Stimulated activated CD8-positive, alpha-beta memory T cell treated with anti-CD3 and anti-CD28 coated beads, Interleukin-4, amount 100 ng/mL, for 1 hour (primary cell): Measurements from ENCODE around the gene SIVA1.

Experiments
- DNase-seq, 2 donors: peaks; one replicate each; pipeline ENCODE4 v3.0.0-alpha.2; 2020; ENCODE audit warnings: low read depth in 2 of 2, low spot score in 1 of 2

The SIVA1 gene

DNA sequence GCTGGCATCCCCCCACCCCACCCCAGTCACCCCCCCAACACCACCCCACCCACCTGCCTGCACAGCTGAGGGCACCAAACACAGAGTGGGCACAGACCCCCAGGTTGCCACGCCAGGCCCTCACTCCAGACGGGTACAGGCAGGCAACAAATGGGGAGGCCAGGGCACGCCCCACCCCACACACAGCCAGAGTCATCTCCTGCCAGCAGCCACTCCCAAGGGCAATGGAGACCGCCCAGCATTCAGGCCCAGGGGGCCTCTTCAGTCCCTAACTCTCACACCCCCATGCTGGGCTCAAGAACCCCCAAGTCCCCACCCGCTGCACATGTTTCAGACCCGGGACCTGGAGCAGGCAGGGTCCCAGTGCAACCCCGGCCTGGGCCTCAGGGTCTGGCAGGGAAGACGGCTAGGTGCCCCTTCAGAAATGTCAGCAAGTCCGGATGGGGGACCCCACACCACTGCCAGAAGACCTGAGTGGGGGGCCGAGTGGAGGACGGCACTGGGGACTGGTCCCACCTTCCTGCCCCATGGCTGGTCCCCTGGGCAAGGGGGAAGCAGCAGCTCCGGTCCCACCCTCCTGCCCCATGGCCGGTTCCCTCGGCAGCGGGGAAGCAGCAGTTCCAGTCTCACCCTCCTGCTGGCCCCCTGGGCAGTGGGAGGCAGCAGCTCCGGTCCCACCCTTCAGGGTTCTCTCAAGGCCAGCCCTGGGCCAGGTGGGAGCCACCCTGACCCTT lies 30.7 kb downstream of the SIVA1 start:
- DNase-seq = no peak

DNA sequence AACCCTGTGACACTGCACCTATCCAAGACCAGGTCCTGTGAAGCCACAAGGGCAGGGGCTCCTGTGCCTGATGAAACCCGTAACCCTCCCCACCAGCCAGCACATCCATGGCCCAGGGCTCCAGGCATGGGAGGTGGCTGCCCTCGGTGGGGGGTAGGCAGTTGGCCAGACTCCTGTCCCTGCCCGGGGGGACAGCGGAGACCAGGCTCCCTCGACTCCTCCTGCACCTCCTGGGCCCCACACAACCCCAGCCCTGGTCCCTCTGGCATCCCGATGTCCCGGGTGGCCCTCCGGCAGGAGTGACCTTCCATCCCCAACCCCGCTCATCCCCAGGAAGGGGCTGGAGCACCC lies 31.2 kb downstream of the SIVA1 start:
- DNase-seq = no peak

DNA sequence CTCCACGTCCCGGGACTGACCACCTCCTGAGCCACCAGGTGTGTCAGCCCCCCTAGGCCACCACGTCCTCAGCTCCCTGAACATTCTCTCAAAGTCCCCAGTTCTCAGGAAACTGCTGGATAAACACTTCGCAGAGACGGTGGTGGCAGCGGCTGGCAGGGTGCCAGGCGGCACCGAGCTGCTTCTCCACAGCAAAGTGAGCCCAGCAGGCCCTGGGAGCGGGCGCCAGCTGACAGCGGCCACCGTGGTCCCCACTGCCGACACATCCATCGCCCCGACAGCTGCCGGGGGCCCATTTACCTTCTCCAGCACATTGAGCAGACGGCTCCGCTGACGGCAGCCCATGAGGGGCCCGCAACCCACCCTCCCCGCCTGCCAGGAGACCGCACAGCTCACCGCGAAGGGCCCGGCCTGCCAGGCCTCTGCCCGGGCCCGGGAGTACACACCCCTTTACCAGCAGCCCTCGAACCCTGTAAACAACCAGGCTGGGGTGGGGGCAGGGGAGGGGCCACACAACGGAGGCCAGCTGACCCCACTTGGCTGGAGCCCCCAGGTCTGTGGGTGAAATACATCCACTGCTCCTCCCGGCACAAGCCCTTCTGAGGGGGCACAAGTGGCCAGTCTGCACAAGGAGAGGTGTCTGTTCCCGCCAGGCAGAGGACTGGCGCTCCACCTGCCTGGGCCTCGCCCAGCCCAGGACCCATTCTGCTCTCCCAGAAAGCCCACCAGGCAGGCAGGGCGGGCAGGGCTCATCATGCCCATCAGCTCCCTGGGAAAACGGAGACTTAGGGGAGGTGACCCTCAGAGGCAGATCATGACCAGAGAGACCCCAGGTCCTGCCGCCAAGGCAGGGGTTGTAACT lies 32.1 kb downstream of the SIVA1 start:
- no peak for DNase-seq

DNA sequence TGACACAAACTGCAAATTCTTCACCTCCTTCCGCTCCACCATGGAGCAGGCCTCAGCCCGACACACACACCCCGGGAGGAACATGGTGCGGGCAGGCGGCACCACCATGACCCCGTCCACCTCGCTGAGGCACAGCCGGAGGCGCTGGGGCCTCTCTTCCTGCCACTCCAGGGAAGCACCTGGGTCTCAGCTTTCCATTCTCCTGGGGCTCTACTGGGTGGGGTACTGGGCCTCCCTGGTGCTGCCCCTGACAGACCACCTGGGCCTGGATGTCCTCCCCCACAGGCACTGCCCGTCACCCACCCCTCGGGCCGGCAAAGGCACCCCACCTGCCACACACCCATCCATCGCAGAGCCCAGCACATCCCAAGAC lies 32.7 kb downstream of the SIVA1 start:
- DNase-seq = no peak

DNA sequence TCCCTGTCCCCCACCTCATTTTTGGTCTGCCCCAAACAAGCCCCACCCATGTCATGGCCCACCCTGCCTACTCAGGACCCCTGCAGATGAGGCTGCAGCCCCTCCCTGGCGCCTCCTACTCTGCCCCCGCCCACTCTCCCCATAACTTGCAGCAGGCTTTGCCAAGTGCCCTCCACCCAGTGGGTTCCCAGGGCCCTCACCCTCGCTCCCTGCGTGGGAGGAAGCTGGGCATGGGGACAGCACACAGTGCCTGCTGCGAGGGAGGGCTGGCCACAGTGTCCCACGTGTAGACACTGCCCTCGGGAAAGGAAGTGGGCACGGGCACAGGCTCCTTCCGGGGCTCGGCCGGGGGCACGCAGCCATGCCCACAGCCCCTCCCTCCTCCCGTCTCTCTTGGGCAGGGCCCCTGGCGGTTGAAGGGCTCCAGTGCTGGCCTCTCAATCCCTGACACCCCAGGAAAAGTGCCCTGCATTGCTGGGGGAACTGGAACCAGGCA lies 33.2 kb downstream of the SIVA1 start:
- no peak for DNase-seq

DNA sequence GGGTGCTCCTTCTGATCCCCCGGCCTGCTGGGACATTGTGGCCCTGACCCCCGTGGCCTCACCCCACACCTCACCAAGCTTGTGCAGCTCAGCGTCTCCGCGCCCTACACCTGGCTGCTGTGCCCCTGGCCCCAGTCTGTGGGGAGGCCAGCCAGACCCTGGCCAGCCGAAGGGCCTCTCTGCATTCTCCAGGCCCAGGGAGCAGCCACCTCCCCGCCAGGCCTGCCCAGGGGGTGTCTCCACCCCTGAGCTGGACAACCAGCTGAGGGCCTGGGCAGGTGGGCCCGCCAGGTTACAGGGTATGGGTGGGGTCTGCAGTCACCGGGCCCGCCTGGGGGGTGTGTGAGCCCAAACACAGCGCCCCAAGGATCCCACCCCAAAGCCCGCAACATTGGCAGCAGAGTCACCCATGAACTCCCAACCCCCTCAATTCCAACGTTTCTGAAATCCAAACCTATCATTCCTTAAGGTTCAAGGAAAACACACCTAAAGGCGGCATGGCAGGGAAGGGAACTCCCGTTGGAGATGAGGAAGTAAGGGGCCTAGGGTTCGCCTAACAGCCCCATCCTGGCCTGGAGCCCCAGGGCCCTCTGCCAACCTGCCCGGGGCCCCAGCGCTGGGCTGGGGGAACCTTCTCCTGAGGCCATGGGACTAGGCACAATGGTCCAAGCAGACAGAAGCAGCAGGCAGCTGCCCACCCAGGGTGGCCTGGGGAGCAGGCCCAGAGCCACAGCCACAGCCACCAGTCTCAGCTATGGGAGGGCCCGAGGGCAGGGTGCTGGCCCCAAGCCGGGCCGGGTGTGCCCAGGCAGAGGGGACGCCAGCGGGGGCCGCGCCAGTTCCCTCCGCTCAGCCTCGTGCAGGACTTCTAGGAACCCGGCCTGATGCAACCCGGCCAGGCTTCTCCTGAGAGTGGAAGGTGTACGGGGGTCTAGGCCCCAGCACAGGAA lies 34.1 kb downstream of the SIVA1 start:
- DNase-seq = no peak

DNA sequence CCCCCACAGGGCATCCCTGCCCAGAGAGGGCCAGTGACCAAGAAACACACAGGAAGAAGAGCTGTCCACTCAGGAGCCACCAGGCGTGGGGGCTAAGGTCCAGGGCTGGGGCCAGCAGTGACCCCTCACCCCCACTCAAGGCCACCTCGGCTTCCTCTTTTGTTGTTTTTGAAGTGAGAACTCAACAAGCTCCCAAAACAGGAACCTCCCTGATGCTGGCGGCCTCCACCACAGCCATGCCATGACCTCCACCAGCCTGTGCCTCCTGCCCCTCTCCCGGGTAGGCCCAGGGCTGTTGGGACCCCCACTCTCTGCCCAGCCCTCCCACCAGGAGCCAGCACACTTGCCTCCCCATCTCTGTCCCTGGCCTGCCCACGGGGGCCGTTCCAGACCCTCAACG lies 34.8 kb downstream of the SIVA1 start:
- DNase-seq = no peak

DNA sequence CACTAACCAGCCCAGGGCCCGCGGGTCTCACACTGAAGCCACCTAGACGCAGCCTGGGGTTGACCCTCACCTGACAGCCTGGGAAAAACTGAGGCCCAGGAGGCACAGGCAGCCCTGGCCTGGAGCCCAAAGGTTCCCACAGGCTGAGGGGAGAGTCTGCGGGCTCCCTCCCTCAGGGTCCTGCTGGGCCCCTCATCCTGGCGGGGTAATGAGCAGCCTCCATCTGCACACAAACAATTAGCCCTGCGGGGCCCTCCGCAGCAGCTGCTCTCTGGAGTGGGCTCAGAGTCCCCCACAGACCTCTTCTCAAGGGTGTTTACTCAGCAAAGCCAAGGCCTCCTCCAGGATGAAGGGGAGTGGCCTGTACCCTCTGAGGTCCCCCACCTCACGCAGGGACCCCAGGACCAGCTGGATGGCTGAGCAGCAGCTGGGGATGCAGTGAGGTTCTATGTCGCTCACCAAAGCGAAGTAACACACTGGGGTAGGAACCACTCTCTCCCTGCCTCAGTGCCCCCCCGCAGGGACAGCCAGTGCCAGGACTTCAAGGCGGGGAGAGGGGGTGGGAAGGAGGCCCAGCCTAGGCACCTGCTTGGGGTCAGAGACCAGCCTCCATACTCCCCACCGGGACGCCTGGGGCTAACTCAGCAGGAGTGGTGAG lies 35.3 kb downstream of the SIVA1 start:
- no peak for DNase-seq

DNA sequence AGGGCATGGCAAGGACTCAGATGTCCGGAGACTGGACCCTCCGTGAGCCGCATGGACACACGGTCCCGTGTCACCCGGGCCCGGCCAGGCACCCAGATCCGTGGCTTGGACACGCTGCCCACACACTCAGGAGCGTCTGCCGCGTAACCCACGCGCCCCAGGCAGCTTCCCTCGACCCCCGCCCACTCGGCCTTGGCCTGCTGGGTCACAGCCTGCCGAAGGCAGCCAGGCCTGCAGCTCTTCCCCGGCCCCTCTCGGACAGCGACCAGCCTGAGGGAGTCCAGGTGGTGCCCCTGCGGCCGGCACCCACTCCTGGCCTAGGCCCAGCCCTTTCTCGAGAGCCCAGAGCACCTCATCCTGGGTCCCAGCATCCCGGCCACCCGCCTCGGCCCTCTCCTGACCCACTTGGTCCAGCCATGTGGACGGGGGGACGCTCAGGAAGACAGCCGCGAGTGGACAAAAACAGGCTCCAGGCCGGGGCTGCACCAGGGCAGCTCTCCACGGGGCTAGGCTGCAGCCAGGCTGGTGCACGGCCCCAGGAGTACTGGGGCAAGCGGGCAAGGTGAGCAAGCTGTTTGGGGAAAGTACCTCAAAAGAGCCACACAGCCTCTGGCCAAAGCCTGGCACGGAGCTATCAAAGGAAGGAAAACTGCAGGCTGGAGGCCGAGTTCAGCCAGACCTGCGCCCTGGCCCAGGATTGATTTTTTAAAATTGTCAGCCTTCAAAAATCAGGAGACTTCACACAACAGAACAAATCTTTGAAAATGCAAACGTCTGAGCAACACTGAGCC lies 36.1 kb downstream of the SIVA1 start:
- no peak for DNase-seq

DNA sequence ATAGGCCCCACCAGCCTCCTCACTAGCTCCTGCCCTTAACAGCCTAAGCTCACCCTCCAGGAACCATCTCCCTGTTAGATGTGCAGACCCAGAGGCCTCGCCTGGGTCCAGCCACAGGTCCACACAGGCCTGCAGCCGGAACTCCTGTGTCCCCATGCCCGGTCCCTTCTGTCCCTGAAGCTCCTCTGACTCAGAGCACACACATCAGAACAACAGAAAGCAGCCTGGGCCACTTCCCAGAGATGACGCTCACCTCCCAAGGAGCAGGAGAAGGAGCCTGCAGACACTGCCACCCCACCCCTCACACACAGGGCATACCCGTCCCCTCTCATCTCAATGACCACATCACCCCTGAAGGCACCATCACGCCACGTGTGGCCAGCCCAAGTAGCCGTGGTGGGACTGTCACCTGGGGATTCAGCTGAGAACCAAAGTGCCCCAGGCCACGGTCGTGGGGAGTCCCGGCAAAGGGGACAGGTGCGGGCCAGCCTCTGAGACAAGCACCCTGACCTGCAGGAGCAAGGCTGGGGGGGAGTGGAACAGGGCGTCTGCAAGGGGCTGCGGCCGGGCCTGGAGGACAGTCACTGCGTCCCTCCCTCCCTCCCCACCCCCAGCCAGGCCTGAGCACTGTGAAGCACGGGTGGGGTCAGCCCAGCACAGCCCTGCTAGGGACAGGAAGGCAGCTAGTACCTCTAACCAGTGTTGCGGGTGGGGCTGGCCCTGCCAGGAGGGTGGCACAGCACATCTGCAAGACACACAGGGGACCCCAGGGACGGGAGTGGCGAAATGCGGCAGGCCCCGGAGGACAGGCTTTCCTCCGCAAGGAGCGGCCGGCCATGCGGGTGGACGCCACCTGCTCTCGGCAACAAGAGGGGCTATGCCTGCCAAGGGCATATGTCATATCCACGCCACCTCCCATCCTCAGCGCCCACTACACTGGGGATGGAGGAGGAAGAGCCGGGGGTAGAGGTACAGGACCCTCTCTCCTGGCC lies 37.1 kb downstream of the SIVA1 start:
- DNase-seq = no peak

DNA sequence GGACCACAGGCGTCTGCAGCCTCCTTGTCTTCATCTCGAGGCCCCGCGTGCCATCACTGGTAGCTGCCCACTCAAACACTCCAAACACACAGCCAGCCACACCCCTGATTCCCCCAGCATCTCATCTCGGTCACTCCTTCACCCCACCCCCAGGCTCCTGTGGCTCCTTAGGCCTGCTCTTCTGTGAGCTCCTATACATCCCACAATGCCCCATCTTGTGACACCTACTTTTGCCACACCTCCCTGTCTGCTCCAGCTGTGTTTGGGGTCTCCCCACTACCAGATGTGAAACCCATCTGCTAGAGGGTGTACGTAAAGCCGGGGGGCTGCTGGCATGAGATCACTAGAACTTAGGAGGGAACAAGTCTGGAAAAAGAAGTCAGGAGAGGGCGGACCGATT lies 38.5 kb downstream of the SIVA1 start:
- no peak for DNase-seq

DNA sequence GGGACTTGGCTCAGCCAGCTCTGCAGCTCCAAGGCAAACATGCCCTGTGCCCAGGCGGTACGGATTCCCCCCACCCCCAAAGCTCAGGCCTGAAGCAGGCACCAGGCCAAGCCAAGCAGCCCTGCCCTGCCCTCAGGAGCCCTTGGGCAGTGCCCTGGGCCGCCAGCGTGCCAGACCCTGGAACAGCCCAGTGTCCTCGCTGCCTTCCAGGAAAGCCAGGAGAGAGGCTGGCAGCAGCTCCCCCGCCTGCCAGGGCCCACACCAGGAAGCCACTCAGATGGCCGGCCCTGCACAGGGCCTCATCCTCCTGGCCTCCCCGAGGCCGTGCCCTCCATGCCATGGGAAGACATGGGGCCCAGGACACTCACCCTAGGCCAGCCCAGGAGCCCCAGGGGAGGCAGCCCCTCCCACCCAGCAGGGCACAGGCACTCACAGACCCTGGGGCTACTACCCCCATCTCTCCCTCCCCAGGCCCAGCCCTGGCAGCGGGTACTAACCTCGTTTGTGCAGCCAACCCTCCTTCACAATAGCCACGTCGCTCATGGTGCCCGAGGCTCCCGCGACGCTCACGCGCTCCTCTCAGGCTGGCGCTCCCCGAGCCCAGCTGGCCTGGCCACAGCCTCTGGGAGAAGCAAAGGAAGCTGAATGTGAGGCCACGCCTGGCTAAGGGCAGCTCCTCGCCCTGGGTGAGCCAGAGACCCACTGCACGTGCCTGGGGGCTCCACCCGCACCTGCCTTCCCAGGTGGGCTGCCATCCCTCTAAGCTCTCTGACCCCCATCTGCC lies 39.3 kb downstream of the SIVA1 start:
- no peak for DNase-seq

DNA sequence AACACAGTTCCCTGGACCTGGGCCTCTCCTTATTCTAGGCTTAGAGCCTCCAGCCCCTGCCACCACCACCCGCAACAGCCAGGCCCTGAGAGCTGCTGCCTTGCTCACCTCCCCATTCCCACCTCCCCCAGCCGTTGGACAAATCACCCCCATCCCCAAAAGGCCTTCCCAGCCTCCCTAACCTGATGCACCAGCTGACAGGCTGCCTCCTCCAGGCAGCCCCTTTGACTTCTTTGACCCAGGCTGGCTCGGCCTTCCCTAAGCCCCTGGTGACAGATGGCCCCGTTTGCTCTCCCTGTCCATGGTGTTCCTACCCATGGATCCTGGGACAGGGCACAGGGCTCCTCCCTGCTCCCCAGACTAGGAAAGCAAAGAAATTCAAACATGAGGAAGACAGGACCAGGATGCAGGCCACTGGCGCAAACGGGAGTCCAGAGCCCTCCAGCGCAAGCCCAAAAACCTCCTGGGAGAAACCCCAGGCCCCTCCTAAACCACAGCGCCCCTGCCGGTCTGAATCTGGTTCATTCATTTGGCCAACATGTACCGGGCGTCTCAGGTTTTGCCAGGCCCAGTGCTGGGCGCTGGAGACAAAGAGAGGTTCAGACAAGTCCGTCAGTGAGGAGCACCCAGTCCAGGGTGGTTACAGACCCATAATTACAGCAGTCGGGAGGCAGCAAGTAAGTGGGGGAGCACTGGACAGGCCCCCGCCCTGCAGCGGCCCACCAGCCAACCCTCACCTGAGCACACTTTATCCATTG lies 40.2 kb downstream of the SIVA1 start:
- no peak for DNase-seq

DNA sequence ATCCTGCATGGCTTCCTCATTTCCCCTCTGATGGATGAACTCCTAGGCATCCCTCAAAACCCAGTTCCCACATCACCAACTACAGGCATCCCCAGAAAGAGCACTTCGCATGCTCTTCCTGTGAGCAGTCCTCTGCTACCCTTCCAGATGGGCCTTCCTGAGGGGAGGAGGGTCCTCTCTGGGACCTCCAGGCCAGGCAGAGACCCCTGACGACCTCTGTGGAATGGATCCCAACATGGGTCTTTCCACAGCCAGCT lies 40.7 kb downstream of the SIVA1 start:
- DNase-seq = no peak

DNA sequence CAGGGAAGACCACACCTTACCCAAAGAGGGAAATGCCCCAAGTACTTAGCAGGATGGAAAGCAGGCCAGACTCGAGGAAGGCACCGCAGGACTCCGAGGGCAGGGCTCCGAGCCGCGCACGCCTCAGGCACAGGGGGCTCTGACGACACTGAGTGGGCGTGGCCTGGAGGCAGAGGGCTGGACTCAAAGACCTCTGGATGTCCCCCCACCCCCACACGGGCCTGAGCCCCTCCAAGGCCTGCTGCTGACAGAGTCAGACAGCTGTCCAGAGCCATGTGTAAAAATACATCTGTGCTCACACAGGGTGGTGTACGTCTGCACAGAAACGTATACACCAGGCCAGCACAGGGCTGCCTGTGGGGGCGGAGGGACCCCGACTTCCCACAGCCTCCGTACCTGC lies 41.2 kb downstream of the SIVA1 start:
- no peak for DNase-seq

DNA sequence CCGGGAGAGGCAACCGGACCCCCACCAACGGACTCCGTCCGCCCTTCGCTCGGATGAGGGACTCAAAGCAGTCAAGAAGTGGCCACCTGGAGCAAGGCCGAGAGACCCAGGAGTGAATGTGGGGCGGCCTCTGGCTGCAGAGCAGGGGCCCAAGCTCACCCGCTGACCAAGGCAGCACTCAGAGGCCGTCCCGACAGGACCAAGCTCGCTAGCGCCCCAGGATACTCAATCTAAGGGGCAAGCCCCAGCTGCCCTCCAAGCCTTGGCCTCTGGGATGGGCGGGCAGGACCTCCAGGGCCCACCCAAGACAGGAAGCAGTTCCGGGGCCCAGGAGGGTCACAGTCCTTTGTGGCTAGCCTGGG lies 41.7 kb downstream of the SIVA1 start:
- DNase-seq = no peak

DNA sequence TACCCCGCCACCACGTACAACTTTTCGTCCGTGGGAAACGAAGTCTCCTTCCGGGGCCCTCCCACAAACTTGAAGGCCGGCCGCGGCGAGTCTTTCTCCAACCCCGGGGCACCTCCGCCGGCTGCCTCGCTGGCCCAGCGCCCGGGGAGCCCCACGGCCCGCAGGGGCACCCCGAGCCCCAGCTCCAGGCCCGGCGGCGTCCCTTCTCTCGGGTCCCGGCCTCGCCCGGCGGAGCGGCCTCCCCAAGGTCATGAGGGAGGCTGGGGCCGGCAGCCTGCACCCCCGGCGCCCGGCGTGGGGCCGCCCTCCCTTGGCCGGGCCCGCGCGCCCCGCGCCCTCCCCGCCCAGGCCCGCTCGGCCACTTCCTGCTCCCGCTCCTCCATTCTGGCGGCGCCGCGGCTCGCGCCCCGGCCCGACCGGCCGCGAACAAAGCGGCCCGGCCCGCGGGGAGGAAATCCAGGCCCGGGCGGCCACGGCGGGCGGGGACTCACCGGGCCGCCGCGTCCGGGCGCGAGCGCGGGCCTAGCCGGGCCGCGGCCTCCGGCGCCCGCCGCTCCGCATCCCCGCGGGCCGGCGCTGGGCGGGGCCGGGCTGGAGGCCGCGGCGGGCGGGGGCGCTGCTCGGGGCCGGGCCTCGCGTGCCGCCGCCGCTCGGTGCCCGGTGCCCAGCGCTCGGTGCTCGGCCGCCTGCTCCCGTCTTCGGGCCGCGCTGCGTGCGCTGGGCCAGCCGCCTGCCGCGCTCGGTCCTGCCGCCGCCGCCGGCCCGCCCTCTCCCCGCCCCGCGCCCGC lies 42.2 kb downstream of the SIVA1 start, which contains the start of gene AKT1:
AKT1 (minus strand) TSS at position 756 of the 788 bp plus-strand sequence. CDS start 3,105 bp downstream, outside the sequence.
- no peak for DNase-seq
